Upper lobe of left lung (tissue), 6 donors: ENCODE data around the gene CDH11. TPM values are rescaled to one million over a fixed set of nuclear protein-coding genes. Genes with fewer than 3 reads are reported as not detected.
A peak's percentile ranks its signal among the peaks of the same experiment; 100 is the strongest.

Experiments used
- ATAC-seq, 2 donors: fragments of 200-7000 bp; cut with Tn5 transposase; one replicate each; pipeline ENCODE4 v1.9.1; 2022; ENCODE audit warnings: mild to moderate bottlenecking in 2 of 2, moderate library complexity in 2 of 2; ENCODE audit not compliant: low FRiP score in 2 of 2
- DNase-seq, 2 donors: peaks; one replicate each; pipeline ENCODE4 v3.0.0-alpha.2; 2019 to 2020
- H3K27ac ChIP-seq, 4 donors: fragments of 200-600 bp; sonication (generic); one replicate each; pipeline ENCODE4 v1.5.1; 2016 to 2019
- H3K27me3 ChIP-seq, 4 donors: fragments of 200-600 bp; sonication (generic); one replicate each; pipeline ENCODE4 v1.5.1; 2017 to 2019
- H3K36me3 ChIP-seq, 4 donors: fragments of 200-600 bp; sonication (generic); one replicate each; pipeline ENCODE4 v1.5.1; 2016 to 2019
- H3K4me1 ChIP-seq, 4 donors: fragments of 200-600 bp; sonication (generic); one replicate each; pipeline ENCODE4 v1.5.1; 2018 to 2019
- H3K4me3 ChIP-seq, 4 donors: fragments of 200-600 bp; sonication (generic); one replicate each; pipeline ENCODE4 v1.5.1; 2017 to 2019; ENCODE audit warnings: mild to moderate bottlenecking in 2 of 4, moderate library complexity in 1 of 4
- H3K9me3 ChIP-seq, 4 donors: fragments of 200-600 bp; sonication (generic); one replicate each; pipeline ENCODE4 v1.5.1; 2018 to 2019
- EP300 ChIP-seq, 4 donors: sonication (generic); formaldehyde crosslinking; IDR thresholded peaks; one replicate each; pipeline ENCODE4 v1.5.1; 2017; ENCODE audit warnings: antibody characterized with exemption in 4 of 4, control low read depth in 2 of 4
- POLR2A ChIP-seq, 4 donors: fragments of 450-650 bp; IDR thresholded peaks; one replicate each; pipeline ENCODE4 v1.5.1; 2016 to 2017; ENCODE audit warnings: antibody characterized with exemption in 4 of 4, mild to moderate bottlenecking in 2 of 4
- POLR2AphosphoS5 ChIP-seq, 2 donors: sonication (generic); formaldehyde crosslinking; IDR thresholded peaks; one replicate each; pipeline ENCODE4 v1.5.1; 2017; ENCODE audit warnings: antibody characterized with exemption in 2 of 2
- WGBS, 2 donors: methylation state at CpG; one replicate each; pipeline ENCODE4 v1.1.5; 2017 to 2018; 5-methylcytosine and 5-hydroxymethylcytosine counted together
- total RNA-seq, 6 donors: library from RNA; depleted of rRNA in 4 of 6; stranded (reverse); fragments of >200 nt in 4 of 6; gene quantifications; one replicate each; pipeline versions ENCODE4 v1.1.0 to v1.2.1, GENCODE V29; 2016 to 2021
- TF ChIP-seq, protein P1 (sequence below), 6 experiments: fragments of 450-650 bp in 4 of 6; fragments of 200-600 bp in 2 of 6; sonication (generic) in 2 of 6; IDR thresholded peaks; one replicate each; pipeline ENCODE4 v1.5.1; 2016 to 2019; ENCODE audit warnings: antibody characterized with exemption in 6 of 6
- donor health status: DM: no; HTN: no; CAD: no; lungs with moderate emphysema.
- donor health status: DM: no; HTN: yes; CAD: no; lungs with severe emphysema.

CDH11 gene
- total RNA-seq, 6 donors from 2014 or later, result 20.9 to 164 (median 74.2) TPM

DNA sequence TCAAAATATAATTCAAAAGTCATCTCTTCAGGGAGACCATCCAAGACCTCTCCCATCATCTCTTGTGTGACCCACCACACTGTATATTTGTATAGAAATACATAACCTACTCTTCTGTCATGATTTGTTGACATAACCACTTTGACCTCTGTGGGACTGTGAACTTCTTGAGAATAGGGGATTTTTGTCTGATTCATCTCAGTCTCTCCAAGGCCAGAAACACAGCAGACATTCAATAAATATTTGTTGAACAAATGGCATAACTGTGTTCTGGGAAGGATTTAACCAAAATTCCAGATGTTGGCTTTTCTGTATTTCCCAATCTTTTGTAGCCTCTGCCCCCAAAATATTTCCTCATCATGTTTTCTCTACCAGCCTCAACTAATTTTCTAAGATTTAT is 169.7 kb downstream of the CDH11 start:
- TF ChIP-seq EP300 (IDR thresholded peaks at IDR 0.05) (no peak), POLR2AphosphoS5 (IDR thresholded peaks at IDR 0.05) (no peak), POLR2A (IDR thresholded peaks at IDR 0.05) (no peak)
- TF ChIP-seq, protein P1, sequence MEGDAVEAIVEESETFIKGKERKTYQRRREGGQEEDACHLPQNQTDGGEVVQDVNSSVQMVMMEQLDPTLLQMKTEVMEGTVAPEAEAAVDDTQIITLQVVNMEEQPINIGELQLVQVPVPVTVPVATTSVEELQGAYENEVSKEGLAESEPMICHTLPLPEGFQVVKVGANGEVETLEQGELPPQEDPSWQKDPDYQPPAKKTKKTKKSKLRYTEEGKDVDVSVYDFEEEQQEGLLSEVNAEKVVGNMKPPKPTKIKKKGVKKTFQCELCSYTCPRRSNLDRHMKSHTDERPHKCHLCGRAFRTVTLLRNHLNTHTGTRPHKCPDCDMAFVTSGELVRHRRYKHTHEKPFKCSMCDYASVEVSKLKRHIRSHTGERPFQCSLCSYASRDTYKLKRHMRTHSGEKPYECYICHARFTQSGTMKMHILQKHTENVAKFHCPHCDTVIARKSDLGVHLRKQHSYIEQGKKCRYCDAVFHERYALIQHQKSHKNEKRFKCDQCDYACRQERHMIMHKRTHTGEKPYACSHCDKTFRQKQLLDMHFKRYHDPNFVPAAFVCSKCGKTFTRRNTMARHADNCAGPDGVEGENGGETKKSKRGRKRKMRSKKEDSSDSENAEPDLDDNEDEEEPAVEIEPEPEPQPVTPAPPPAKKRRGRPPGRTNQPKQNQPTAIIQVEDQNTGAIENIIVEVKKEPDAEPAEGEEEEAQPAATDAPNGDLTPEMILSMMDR (IDR thresholded peaks at IDR 0.05), result no peak
- Histone ChIP-seq H3K27me3 (no peaks in the 10 kb centered on the region), H3K9me3 (no peaks in the 10 kb centered on the region), H3K4me3 (no peak overlapping the region), H3K36me3 (no peaks in the 10 kb centered on the region), H3K4me1 (no peaks in the 10 kb centered on the region), H3K27ac (no peak overlapping the region)
- DNase-seq (no peak), ATAC-seq (peak in 1 of 2 donors; percentile 30)

DNA sequence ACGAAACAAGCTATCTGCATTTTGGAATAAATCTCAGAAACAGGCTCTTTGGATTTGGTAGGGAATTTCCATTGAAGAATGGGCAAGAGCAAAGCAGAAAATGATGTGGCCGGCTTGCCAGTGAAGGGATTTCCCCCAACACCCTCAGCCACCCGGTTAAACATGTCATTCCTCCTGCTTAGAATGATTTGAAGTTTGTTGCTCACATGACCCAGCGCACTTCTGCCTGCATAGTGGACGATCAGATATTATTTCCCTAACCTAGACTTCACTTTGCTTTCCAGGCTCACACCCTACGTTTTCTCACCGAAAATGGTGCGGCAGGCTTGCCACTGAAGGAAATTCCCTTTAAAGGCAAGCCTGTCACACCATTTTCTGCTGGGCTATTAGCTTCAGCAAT is 170.7 kb downstream of the CDH11 start:
- Histone ChIP-seq H3K4me1 (no peaks in the 10 kb centered on the region), H3K36me3 (no peaks in the 10 kb centered on the region), H3K27ac (no peak overlapping the region), H3K27me3 (no peaks in the 10 kb centered on the region), H3K4me3 (no peak overlapping the region), H3K9me3 (no peaks in the 10 kb centered on the region)
- no peak for TF ChIP-seq POLR2AphosphoS5 (IDR thresholded peaks at IDR 0.05)
- TF ChIP-seq, protein P1 (IDR thresholded peaks at IDR 0.05), result no peak
- no peak for TF ChIP-seq POLR2A (IDR thresholded peaks at IDR 0.05)
- no peak for TF ChIP-seq EP300 (IDR thresholded peaks at IDR 0.05)
- 77 to 79% methylated on average over 8 of the region's 8 CpGs for WGBS, 2 donors
- ATAC-seq (no peak), DNase-seq (no peak)

DNA sequence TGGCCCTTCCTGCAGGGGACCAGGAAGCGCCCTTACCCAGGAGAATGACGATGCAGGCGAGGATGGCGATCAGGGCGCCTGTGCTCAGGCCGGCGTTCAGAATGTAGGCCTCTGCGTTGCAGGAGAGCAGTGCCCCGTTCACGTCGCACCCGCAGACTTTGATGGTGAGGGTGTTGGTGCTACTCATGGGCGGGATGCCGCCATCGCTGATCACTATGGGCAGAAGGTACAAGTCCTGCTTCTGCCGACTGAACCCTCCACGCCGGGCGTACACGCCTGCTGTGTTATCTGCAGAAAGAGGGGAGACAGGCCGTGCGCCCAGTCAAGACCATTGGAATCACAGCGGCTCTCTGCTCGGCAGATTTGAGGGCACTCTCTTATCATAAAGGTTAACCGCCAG is 171.1 kb downstream of the CDH11 start:
- ATAC-seq (no peak), DNase-seq (peak in 1 of 2 donors; percentile 54)
- Histone ChIP-seq H3K4me3 (no peak overlapping the region), H3K4me1 (no peaks in the 10 kb centered on the region), H3K27me3 (no peaks in the 10 kb centered on the region), H3K27ac (no peak overlapping the region), H3K36me3 (no peaks in the 10 kb centered on the region), H3K9me3 (no peaks in the 10 kb centered on the region)
- WGBS, 2 donors, result 93 to 97% methylated on average over 7 to 25 of the region's 25 CpGs
- TF ChIP-seq EP300 (IDR thresholded peaks at IDR 0.05) (no peak), POLR2A (IDR thresholded peaks at IDR 0.05) (no peak), POLR2AphosphoS5 (IDR thresholded peaks at IDR 0.05) (no peak)
- TF ChIP-seq, protein P1 (IDR thresholded peaks at IDR 0.05), result no peak

DNA sequence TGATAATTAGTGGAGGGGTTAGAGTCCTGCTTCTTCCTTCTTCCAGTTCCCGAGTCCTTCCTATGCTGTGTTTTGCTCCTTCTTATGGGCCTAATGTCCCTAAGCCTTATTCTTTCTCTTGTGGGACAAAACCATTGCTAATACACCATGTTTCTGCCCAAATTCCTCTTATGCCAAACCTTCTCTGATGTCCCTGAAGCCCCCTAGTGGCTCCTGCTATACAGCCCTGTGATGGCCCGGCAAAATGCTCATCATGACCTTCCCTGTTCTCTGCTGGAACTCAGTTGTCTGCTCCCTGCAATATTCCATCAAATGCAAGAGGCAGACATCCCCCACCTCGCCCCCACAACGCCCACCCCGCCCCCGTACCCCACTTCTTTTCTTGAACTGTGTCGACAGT is 171.6 kb downstream of the CDH11 start:
- DNase-seq (no peak), ATAC-seq (no peak)
- no peaks in the 10 kb centered on the region for H3K36me3 ChIP-seq
- H3K27ac ChIP-seq, result no peak overlapping the region
- H3K4me1 ChIP-seq, result no peaks in the 10 kb centered on the region
- WGBS, 2 donors, result 88 to 97% methylated on average over 6 to 7 of the region's 7 CpGs
- no peaks in the 10 kb centered on the region for H3K9me3 ChIP-seq
- no peaks in the 10 kb centered on the region for H3K27me3 ChIP-seq
- no peak overlapping the region for H3K4me3 ChIP-seq
- TF ChIP-seq POLR2A (IDR thresholded peaks at IDR 0.05), result no peak
- TF ChIP-seq EP300 (IDR thresholded peaks at IDR 0.05), result no peak
- TF ChIP-seq POLR2AphosphoS5 (IDR thresholded peaks at IDR 0.05), result no peak
- TF ChIP-seq, protein P1 (IDR thresholded peaks at IDR 0.05), result no peak

DNA sequence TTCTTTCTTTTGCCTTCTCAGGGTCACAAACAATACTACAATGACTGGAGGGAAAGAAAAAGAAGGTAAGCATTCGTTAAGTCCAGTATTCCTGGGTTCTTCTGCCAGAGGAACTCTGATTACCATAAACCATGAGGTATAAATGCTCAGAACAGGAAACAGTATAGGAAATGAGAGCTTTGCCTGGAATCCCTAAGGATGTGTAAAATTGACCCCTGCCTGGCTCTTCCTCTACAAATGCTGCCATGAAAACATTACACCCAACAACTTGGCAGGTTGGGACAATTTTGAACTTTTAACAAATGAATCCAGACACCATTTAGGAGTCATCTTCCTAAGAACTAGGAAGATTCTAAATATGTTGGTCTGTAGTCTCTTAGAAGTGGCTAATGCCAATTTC is 173.8 kb downstream of the CDH11 start:
- Histone ChIP-seq H3K36me3 (no peaks in the 10 kb centered on the region), H3K9me3 (no peaks in the 10 kb centered on the region), H3K27ac (no peak overlapping the region), H3K27me3 (no peaks in the 10 kb centered on the region), H3K4me3 (no peak overlapping the region), H3K4me1 (no peaks in the 10 kb centered on the region)
- TF ChIP-seq POLR2A (IDR thresholded peaks at IDR 0.05) (no peak), EP300 (IDR thresholded peaks at IDR 0.05) (no peak), POLR2AphosphoS5 (IDR thresholded peaks at IDR 0.05) (no peak)
- TF ChIP-seq, protein P1 (IDR thresholded peaks at IDR 0.05), result no peak
- 40 to 56% methylated on average over 1 of the region's 1 CpG for WGBS, 2 donors
- no peak for DNase-seq
- no peak for ATAC-seq
